Large intestine (tissue), 3 donors: ENCODE measurements around the gene TRAPPC3. TPM values are rescaled to one million over a fixed set of nuclear protein-coding genes. Genes with fewer than 3 reads are reported as not detected.

Experiments used
- DNase-seq, 2 donors: peaks; one replicate each; pipeline versions ENCODE4 v3.0.0 to v3.0.0-alpha.2; 2013
- H3K27ac ChIP-seq: one replicate; pipeline ENCODE4 v1.5.1; 2013; ENCODE audit warnings: low read length
- H3K27me3 ChIP-seq: 2 replicates; pipeline ENCODE4 v1.6.1; 2013; ENCODE audit warnings: low read length; ENCODE audit not compliant: control insufficient read depth, insufficient read depth
- H3K36me3 ChIP-seq: 2 replicates; pipeline ENCODE4 v1.6.1; 2013; ENCODE audit warnings: low read length; ENCODE audit not compliant: control insufficient read depth, insufficient read depth
- H3K4me1 ChIP-seq: one replicate; pipeline ENCODE4 v1.6.1; 2013; ENCODE audit warnings: low read length; ENCODE audit not compliant: control insufficient read depth, insufficient read depth
- H3K4me3 ChIP-seq: one replicate; pipeline ENCODE4 v1.5.1; 2013; ENCODE audit warnings: low read length
- H3K9me3 ChIP-seq: one replicate; pipeline ENCODE4 v1.6.1; 2013; ENCODE audit warnings: mild to moderate bottlenecking, low read depth, low read length, moderate library complexity; ENCODE audit not compliant: control insufficient read depth
- WGBS: methylation state at CpG from one replicate; pipeline ENCODE4 v1.1.5; 2013; ENCODE audit warnings: low lambda C conversion rate; ENCODE audit not compliant: insufficient coverage; 5-methylcytosine and 5-hydroxymethylcytosine counted together
- polyA plus RNA-seq: library from polyadenylated mRNA; unstranded; fragments of 120-200 nt; gene quantifications from one replicate; pipeline ENCODE4 v1.2.1, GENCODE V29; 2013

The TRAPPC3 gene
- polyA plus RNA-seq, 1 donor, result 65.2 TPM

GRCh38 chr1:36116901-36117300 is 32.4 kb downstream of the TRAPPC3 start:
- Histone ChIP-seq H3K27me3 (no peaks in the 10 kb centered on the region), H3K9me3 (no peaks in the 10 kb centered on the region), H3K4me1 (no peaks in the 10 kb centered on the region), H3K4me3 (no peak overlapping the region), H3K27ac (no peak overlapping the region), H3K36me3 (no peaks in the 10 kb centered on the region)
- DNase-seq, result no peak
- no CpG with 5 or more reads among the region's 5 CpGs for WGBS

GRCh38 chr1:36115931-36116330 is 33.4 kb downstream of the TRAPPC3 start:
- H3K27ac ChIP-seq, result no peak overlapping the region
- H3K36me3 ChIP-seq, result no peaks in the 10 kb centered on the region
- no CpG with 5 or more reads among the region's 5 CpGs for WGBS
- H3K4me1 ChIP-seq, result no peaks in the 10 kb centered on the region
- H3K9me3 ChIP-seq, result no peaks in the 10 kb centered on the region
- DNase-seq, result no peak
- H3K4me3 ChIP-seq, result no peak overlapping the region
- no peaks in the 10 kb centered on the region for H3K27me3 ChIP-seq

- no CpG with 5 or more reads among the region's 18 CpGs for WGBS
- Histone ChIP-seq H3K9me3 (no peaks in the 10 kb centered on the region), H3K36me3 (no peaks in the 10 kb centered on the region), H3K4me3 (no peak overlapping the region), H3K27ac (no peak overlapping the region), H3K4me1 (no peaks in the 10 kb centered on the region), H3K27me3 (no peaks in the 10 kb centered on the region)
- no peak for DNase-seq
Observed at GRCh38 chr1:36115200-36115669, 34.1 kb downstream of the TRAPPC3 start.

GRCh38 chr1:36114371-36114770 is 34.9 kb downstream of the TRAPPC3 start:
- no peaks in the 10 kb centered on the region for H3K27me3 ChIP-seq
- no peak overlapping the region for H3K4me3 ChIP-seq
- H3K9me3 ChIP-seq, result no peaks in the 10 kb centered on the region
- H3K4me1 ChIP-seq, result no peaks in the 10 kb centered on the region
- H3K27ac ChIP-seq, result no peak overlapping the region
- H3K36me3 ChIP-seq, result no peaks in the 10 kb centered on the region
- no peak for DNase-seq
- WGBS, result no CpG with 5 or more reads among the region's 5 CpGs

GRCh38 chr1:36112823-36113222 is 36.5 kb downstream of the TRAPPC3 start:
- Histone ChIP-seq H3K27me3 (no peaks in the 10 kb centered on the region), H3K4me3 (no peak overlapping the region), H3K4me1 (no peaks in the 10 kb centered on the region), H3K9me3 (no peaks in the 10 kb centered on the region), H3K36me3 (no peaks in the 10 kb centered on the region), H3K27ac (no peak overlapping the region)
- WGBS, result 100% methylated on average over 1 of the region's 9 CpGs
- no peak for DNase-seq

- no peak for DNase-seq
- Histone ChIP-seq H3K36me3 (no peaks in the 10 kb centered on the region), H3K27ac (no peak overlapping the region), H3K27me3 (no peaks in the 10 kb centered on the region), H3K4me3 (no peak overlapping the region), H3K9me3 (no peaks in the 10 kb centered on the region), H3K4me1 (no peaks in the 10 kb centered on the region)
- no CpG with 5 or more reads among the region's 4 CpGs for WGBS
Observed at GRCh38 chr1:36111151-36111550, 38.1 kb downstream of the TRAPPC3 start.

- no peaks in the 10 kb centered on the region for H3K36me3 ChIP-seq
- no peak overlapping the region for H3K4me3 ChIP-seq
- no peaks in the 10 kb centered on the region for H3K9me3 ChIP-seq
- DNase-seq, result no peak
- no CpG with 5 or more reads among the region's 11 CpGs for WGBS
- no peaks in the 10 kb centered on the region for H3K27me3 ChIP-seq
- no peaks in the 10 kb centered on the region for H3K4me1 ChIP-seq
- H3K27ac ChIP-seq, result no peak overlapping the region
Observed at GRCh38 chr1:36109041-36109679, 40.1 kb downstream of the TRAPPC3 start.

GRCh38 chr1:36108314-36108713 is 41.0 kb downstream of the TRAPPC3 start:
- Histone ChIP-seq H3K4me1 (no peaks in the 10 kb centered on the region), H3K27ac (no peak overlapping the region), H3K36me3 (no peaks in the 10 kb centered on the region), H3K4me3 (no peak overlapping the region), H3K9me3 (no peaks in the 10 kb centered on the region), H3K27me3 (no peaks in the 10 kb centered on the region)
- DNase-seq, result no peak
- no CpG with 5 or more reads among the region's 14 CpGs for WGBS

- no peak for DNase-seq
- Histone ChIP-seq H3K36me3 (no peaks in the 10 kb centered on the region), H3K4me1 (no peaks in the 10 kb centered on the region), H3K9me3 (no peaks in the 10 kb centered on the region), H3K27me3 (no peaks in the 10 kb centered on the region), H3K27ac (no peak overlapping the region), H3K4me3 (no peak overlapping the region)
- WGBS, result no CpG with 5 or more reads among the region's 9 CpGs
Observed at GRCh38 chr1:36107394-36107793, 41.9 kb downstream of the TRAPPC3 start.

GRCh38 chr1:36106269-36106668 is 43.0 kb downstream of the TRAPPC3 start:
- DNase-seq, result no peak
- Histone ChIP-seq H3K36me3 (no peaks in the 10 kb centered on the region), H3K4me1 (no peaks in the 10 kb centered on the region), H3K27me3 (no peaks in the 10 kb centered on the region), H3K4me3 (no peak overlapping the region), H3K27ac (no peak overlapping the region), H3K9me3 (no peaks in the 10 kb centered on the region)
- WGBS, result no CpG with 5 or more reads among the region's 5 CpGs

GRCh38 chr1:36101546-36101945 is 47.7 kb downstream of the TRAPPC3 start:
- no peak for DNase-seq
- peaks cover 3% of the 10 kb centered on the region for H3K36me3 ChIP-seq
- H3K4me3 ChIP-seq, result no peak overlapping the region
- no peak overlapping the region for H3K27ac ChIP-seq
- peaks cover 4% of the 10 kb centered on the region for H3K9me3 ChIP-seq
- WGBS, result 100% methylated on average over 1 of the region's 5 CpGs
- H3K27me3 ChIP-seq, result no peaks in the 10 kb centered on the region
- peaks cover 16% of the 10 kb centered on the region for H3K4me1 ChIP-seq
